K562 (cell line): Measurements from ENCODE around the gene HDAC6.

Source experiments
- BACH1 ChIP-seq: fragments of 200-800 bp; sonication (Bioruptor generic); IDR thresholded peaks from 2 replicates; pipeline ENCODE4 v1.6.1; 2016; ENCODE audit warnings: missing genetic modification characterization, missing compliant biosample characterization
- BRD9 ChIP-seq: fragments of 450-650 bp; IDR thresholded peaks from 2 replicates; pipeline ENCODE4 v1.6.1; 2018; ENCODE audit warnings: low read depth; ENCODE audit not compliant: partially characterized antibody
- DIDO1 ChIP-seq: fragments of 450-650 bp; IDR thresholded peaks from 2 replicates; pipeline ENCODE4 v1.6.1; 2016; ENCODE audit warnings: low read depth, missing biosample characterization, missing genetic modification characterization
- EZH2 ChIP-seq: IDR thresholded peaks from 2 replicates; pipeline ENCODE4 v1.6.1; 2012; ENCODE audit warnings: low read depth, mild to moderate bottlenecking, inconsistent platforms, low read length, borderline replicate concordance
- FIP1L1 ChIP-seq: fragments of 200-400 bp; formaldehyde crosslinking; IDR thresholded peaks from 2 replicates; pipeline ENCODE4 v1.6.1; 2018; ENCODE audit warnings: mild to moderate bottlenecking, low read depth, low read length; ENCODE audit not compliant: poor library complexity, severe bottlenecking
- FOXK2 ChIP-seq, 2 experiments: fragments of 450-650 bp; IDR thresholded peaks in 1 of 2; conservative IDR thresholded peaks in 1 of 2; 2 replicates each; pipeline ENCODE4 v1.6.1; 2016; ENCODE audit warnings: low read depth in 2 of 2, mild to moderate bottlenecking in 1 of 2
- JUN ChIP-seq, 2 experiments: sonication (generic) in 1 of 2; formaldehyde crosslinking in 1 of 2; IDR thresholded peaks; 2 replicates each; pipeline versions ENCODE4 v1.6.1 to v1.8.0; 2012 to 2022; ENCODE audit warnings: borderline replicate concordance in 2 of 2, mild to moderate bottlenecking in 2 of 2, improper control_type of control experiment in 1 of 2, low read depth in 1 of 2, low read length in 1 of 2, missing genetic modification reagents in 1 of 2
- POLR2G ChIP-seq: fragments of 200-400 bp; formaldehyde crosslinking; IDR thresholded peaks from 2 replicates; pipeline ENCODE4 v1.6.1; 2017; ENCODE audit warnings: low read depth, mild to moderate bottlenecking, antibody characterized with exemption, low read length, moderate library complexity
- YBX1 ChIP-seq: fragments of 450-650 bp; IDR thresholded peaks from 2 replicates; pipeline ENCODE4 v1.7.1; 2016; ENCODE audit warnings: mild to moderate bottlenecking
- ZBTB40 ChIP-seq, 2 experiments: fragments of 450-650 bp in 1 of 2; sonication (generic) in 1 of 2; formaldehyde crosslinking in 1 of 2; IDR thresholded peaks; 2 replicates each; pipeline versions ENCODE4 v1.7.1 to v1.9.0; 2016 to 2022; ENCODE audit warnings: inconsistent platforms in 1 of 2, mild to moderate bottlenecking in 1 of 2, missing genetic modification reagents in 1 of 2
- ZNF134 ChIP-seq: fragments of 250-450 bp; sonication (Bioruptor Pico); conservative IDR thresholded peaks from 2 replicates; pipeline ENCODE4 v1.4.0; 2020
- ZNF140 ChIP-seq: fragments of 250-450 bp; sonication (Bioruptor Pico); IDR thresholded peaks from 2 replicates; pipeline ENCODE4 v1.8.0; 2021; ENCODE audit warnings: moderate library complexity, mild to moderate bottlenecking, inconsistent platforms
- ZNF436 ChIP-seq: fragments of 250-450, 450-650 bp; sonication (Bioruptor Pico); formaldehyde crosslinking; IDR thresholded peaks from 2 replicates; pipeline ENCODE4 v1.7.0; 2020; ENCODE audit warnings: mild to moderate bottlenecking

DNA sequence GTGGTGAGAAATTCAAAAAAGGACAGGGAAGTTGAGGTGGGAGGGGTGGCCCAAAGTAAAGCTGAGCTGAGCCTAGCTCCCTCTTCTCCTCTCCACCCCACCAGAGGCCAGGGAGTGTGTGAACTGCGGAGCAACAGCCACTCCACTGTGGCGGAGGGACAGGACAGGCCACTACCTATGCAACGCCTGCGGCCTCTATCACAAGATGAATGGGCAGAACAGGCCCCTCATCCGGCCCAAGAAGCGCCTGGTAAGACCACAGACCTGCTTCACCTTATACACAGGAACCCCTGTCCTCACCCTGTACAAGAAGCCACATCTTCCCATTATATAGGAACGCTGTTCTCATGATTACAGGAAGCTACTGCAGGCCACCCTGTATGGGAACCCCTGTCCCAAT, 9.6 kb upstream of the HDAC6 start:
- TF ChIP-seq FIP1L1 (no peak), BACH1 (tag) (no peak), ZNF436 (CRISPR knock-in tag) (no peak), YBX1 (no peak), EZH2 (no peak), DIDO1 (tag) (no peak), BRD9 (no peak), POLR2G (no peak), ZBTB40 (IDR thresholded peaks at IDR 0.05) (no peak), ZBTB40 (CRISPR knock-in tag; IDR thresholded peaks at IDR 0.05) (no peak), JUN (IDR thresholded peaks at IDR 0.05; ENCODE audit: borderline replicate concordance, low read depth, low read length) (no peak), JUN (CRISPR knock-in tag; IDR thresholded peaks at IDR 0.05; ENCODE audit: borderline replicate concordance) (no peak), FOXK2 (conservative IDR thresholded peaks at IDR 0.05 in 1 of 2, IDR thresholded peaks at IDR 0.05 in 1 of 2; ENCODE audit: low read depth in 2 of 2) (no peak), ZNF140 (no peak), ZNF134 (CRISPR knock-in tag) (no peak)
